PC-9 (cell line): ENCODE data around the gene REV3L.

ENCODE experiments used
- CTCF ChIP-seq: fragments of 200-600 bp; sonication (generic); conservative IDR thresholded peaks from 2 replicates; pipeline ENCODE4 v1.6.1; 2017; ENCODE audit warnings: mixed run types, antibody characterized with exemption, mild to moderate bottlenecking, moderate library complexity
- EZH2 ChIP-seq: fragments of 200-600 bp; sonication (generic); IDR thresholded peaks from 2 replicates; pipeline ENCODE4 v1.8.0; 2017; ENCODE audit warnings: antibody characterized with exemption, low read depth

- no peak for TF ChIP-seq EZH2
- no peak for TF ChIP-seq CTCF
Measured at GRCh38 chr6:111524735-111525134, 41.7 kb upstream of the REV3L start.
